ENCODE data around the gene FAM199X.
A peak's percentile ranks its signal among the peaks of the same experiment; 100 is the strongest.
"Not testable (repeated sequence)": the region's sequence is repeated elsewhere in the genome, so short reads cannot be mapped to it uniquely, and the experiment has no call there.

The FAM199X gene

DNA sequence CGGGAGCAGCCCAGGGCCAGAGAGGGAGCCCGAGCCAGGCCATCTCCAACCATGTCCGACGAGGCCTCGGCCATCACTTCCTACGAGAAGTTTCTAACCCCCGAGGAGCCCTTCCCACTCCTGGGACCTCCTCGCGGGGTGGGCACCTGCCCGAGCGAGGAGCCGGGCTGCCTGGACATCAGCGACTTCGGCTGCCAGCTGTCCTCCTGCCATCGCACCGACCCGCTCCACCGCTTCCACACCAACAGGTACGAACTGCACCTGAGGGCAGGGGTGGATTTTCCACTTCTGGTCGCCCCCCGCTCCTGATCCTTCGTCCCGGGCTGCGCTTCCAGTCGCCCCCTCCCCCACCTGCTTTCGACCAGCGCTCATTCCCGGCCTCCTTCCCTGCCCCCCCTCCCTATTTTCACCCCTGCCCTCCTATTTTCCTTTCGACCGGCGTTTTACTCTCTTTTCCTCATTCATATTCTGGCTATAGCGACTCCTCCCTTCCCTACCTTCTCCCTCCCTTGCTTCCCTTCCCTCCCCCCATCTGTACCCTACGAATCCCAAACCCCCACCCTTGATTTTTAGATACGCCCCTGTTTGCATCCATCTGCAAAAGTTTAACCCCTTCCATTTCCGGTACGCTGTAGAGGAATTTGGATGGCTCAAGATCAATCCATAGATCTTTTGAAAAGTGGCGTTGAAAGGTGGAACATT lies 633 bp downstream of the FAM199X start:
- TF ChIP-seq POLR2A (IDR thresholded peaks at IDR 0.05; ENCODE audit: low read length): no peak
- no peak for TF ChIP-seq GATA1 (IDR thresholded peaks at IDR 0.05; ENCODE audit: low read depth, low read length)

DNA sequence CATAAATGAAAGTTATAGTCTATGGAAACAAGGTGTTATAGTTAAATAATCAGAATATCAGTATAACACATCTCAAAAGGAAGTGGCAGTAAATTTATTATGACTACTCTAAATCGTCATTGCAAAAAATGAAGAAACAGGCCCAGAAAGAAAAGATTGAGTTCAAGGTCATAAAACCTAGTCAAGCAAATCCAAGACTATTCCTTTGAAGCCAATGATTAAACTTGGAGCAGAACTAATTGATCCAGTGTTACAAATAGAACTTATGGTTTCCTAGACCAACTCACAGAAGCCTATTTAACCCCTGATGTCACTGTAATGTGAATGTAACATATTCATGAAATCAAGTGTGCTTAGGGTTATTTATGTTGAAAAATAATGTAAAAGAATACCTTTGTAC lies 1.9 kb downstream of the FAM199X start:
- DNase-seq: no peak
- no peak for TF ChIP-seq POLR2A (IDR thresholded peaks at IDR 0.05; ENCODE audit: low read length)
- no peak for TF ChIP-seq GATA1 (IDR thresholded peaks at IDR 0.05; ENCODE audit: low read depth, low read length)

More for the DNA sequence above, 633 bp downstream of the FAM199X start:
- peak in 1 of 2 experiments; percentile 6 for DNase-seq

DNA sequence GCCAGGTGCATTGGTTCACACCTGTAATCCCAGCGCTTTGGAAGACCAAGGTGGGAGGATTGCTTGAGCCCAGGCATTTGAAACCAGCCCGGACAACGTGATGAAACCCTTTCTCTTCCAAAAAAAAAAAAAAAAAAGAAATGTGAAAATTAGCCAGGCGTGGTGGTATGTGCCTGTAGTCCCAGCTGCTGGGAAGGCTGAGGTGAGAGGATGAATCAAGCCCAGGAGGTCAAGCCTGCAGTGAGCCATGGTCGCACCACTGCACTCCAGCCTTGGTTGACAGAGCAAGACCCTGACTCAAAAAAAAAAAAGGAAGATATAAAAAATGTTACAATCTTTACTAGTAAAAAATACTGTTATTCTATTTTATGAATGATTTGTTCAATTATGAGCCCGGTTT lies 5.9 kb downstream of the FAM199X start:
- no peak for TF ChIP-seq GATA1 (IDR thresholded peaks at IDR 0.05; ENCODE audit: low read depth, low read length)
- TF ChIP-seq POLR2A (IDR thresholded peaks at IDR 0.05; ENCODE audit: low read length): no peak
- DNase-seq: no peak

DNA sequence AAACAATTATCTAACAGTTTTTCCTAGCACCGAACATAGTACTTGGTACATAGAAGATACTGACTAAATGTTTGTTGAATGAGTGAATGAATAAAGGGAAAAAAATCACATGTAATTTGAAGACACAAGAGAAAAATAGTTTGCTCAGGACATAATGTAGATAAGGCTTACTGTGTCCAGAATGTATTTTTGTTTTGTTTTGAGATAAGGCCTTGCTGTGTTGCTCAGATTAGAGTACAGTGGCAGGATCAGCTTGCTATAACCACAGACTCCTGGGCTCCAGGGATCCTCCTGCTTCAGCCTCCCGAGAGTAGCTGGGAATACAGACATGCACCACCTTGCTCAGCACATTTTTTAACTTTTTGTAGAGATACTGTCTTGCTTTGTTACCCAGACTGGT lies 6.5 kb downstream of the FAM199X start:
- peak; percentile 5 to 60 for DNase-seq
- no peak for TF ChIP-seq POLR2A (IDR thresholded peaks at IDR 0.05; ENCODE audit: low read length)
- no peak for TF ChIP-seq GATA1 (IDR thresholded peaks at IDR 0.05; ENCODE audit: low read depth, low read length)

DNA sequence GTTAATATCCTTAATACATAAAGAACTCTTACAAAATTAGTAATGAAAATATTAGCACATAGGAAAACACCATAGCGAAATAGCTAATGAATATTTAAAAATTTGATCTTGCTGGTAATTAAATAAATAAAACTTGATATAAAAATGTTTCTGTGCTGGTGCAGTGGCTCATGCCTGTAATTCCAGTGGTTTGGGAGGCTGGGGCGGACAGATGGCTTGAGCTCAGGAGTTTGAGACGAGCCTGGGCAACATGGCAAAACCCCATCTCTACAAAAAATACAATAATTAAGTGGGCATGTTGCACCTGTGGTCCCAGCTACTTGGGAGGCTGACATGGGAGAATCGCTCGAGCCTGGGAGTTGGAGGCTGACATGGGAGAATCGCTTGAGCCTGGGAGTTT lies 7.6 kb downstream of the FAM199X start:
- no peak for DNase-seq
- TF ChIP-seq GATA1 (IDR thresholded peaks at IDR 0.05; ENCODE audit: low read depth, low read length): no peak
- TF ChIP-seq POLR2A (IDR thresholded peaks at IDR 0.05; ENCODE audit: low read length): no peak

DNA sequence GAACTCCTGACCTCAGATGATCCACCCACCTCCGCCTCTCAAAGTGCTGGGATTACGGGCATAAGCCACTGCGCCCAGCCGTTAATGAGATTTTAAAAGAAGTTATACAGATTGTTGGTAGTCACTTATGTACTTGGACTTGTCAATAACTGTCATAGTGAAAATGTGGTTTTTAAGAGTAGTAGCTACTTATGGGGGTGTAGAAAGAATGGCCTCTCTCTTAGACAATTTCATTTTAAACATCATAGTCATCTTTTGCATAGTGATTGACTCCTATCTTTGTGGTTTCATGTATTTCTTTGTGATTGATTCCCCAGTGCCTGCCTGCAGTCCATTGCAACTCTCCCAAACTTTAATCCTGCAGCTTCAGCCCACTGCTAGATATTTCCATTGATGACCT lies 17.4 kb downstream of the FAM199X start:
- no peak for DNase-seq
- TF ChIP-seq GATA1 (IDR thresholded peaks at IDR 0.05; ENCODE audit: low read depth, low read length) (no peak), POLR2A (IDR thresholded peaks at IDR 0.05; ENCODE audit: low read length) (no peak)

DNA sequence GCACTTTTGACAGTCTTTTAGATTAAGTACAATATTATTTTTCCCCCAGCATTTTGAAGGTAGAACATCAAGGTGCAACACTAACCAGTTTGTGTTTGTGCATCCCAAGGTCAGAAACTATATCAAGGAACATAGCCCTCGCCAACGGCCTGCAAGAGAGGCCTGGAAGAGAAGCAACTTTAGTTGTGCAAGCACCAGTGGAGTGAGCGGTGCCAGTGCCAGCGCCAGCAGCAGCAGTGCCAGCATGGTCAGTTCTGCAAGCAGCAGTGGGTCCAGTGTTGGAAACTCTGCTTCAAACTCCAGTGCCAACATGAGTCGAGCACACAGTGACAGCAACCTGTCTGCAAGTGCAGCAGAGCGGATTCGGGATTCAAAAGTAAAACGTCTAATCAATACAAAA lies 21.7 kb downstream of the FAM199X start:
- no peak for DNase-seq
- TF ChIP-seq POLR2A (IDR thresholded peaks at IDR 0.05; ENCODE audit: low read length) (no peak), GATA1 (IDR thresholded peaks at IDR 0.05; ENCODE audit: low read depth, low read length) (no peak)

DNA sequence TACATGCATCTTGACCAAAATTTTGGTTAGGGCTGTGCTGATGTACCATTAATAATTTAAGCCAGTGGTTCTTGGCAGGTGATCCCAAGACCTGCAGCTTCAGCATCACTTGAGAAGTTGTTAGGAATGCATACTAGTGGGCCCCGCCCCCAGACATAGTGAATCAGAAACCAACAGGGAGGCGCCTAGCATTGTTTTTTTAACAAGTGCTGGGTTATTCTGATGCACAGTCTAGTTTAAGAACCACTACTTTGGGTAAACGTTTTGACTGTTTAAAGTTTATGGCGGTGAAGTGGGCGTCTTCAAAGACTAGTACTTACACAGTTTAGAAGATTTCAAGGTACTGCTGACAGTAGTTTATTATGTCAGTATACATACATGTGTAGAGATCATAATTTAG lies 23.6 kb downstream of the FAM199X start:
- no peak for TF ChIP-seq GATA1 (IDR thresholded peaks at IDR 0.05; ENCODE audit: low read depth, low read length)
- DNase-seq: no peak

DNA sequence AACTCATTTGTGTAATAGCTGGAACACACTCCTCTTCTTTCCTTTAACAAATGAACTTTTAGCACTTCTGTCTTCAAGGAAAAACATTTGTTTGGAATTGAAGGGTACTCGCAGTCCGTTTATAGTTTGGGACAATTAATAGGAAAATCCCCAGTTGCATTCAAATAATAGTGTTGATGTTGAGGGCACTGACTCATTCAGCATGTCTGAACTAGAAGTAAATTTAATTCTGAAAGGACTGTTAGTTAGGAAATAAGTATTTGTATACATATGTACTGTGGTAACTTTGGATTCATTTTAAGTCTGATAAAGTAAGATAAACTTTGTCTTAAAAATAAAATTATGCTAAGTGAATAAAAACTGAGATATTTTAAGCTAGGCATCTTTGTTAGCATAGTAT lies 27.2 kb downstream of the FAM199X start:
- TF ChIP-seq POLR2A (IDR thresholded peaks at IDR 0.05; ENCODE audit: low read length): no peak
- TF ChIP-seq GATA1 (IDR thresholded peaks at IDR 0.05; ENCODE audit: low read depth, low read length): no peak
- no peak for DNase-seq

DNA sequence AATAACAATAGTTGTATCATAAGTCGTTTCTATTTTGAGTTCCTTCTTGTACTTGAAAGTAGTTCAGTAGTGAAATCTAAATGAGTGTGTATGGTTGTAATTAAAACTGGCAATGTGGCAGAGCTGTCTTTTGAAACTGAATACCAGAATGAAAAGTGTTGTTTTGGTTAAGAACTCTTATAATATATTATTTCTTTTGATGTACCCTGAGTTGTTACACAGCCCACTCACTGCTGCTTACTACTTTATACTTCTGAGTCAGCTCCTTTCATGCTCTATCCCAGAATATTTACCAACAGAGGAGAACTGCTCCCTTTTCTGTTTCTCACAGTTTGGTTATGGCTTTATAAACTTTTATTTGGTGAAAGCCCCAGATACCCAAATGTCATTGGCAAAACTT lies 28.8 kb downstream of the FAM199X start:
- DNase-seq: no peak
- TF ChIP-seq POLR2A (IDR thresholded peaks at IDR 0.05; ENCODE audit: low read length) (no peak), GATA1 (IDR thresholded peaks at IDR 0.05; ENCODE audit: low read depth, low read length) (no peak)

DNA sequence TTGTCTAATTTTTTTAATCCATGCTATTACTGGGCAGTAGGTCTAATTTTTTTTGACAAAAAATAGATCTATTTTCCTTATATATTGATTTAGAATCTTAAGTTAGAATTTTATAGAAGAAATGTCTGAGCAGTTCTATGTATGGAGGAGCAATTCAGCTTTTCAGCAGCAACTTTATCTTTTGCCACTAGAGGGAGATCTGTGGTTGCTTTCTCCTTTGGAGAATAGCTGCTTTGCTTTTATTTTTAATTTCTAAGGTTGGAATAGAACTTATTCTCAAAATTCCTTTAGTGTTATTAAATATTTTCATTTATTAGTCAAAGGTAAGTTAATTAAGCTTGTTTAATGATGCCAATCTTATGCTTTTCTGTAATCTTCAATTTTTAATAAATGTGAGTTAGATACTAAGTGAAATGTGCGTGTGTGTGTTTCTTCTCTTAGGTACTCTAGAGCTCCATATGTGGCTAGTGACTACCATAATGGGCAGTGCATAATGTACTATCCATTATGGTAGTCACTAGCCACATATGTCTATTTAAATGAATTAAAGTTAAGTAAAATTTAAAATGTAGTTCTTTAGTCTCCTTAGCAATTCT lies 29.3 kb downstream of the FAM199X start:
- TF ChIP-seq POLR2A (IDR thresholded peaks at IDR 0.05; ENCODE audit: low read length) (no peak), GATA1 (IDR thresholded peaks at IDR 0.05; ENCODE audit: low read depth, low read length) (no peak)
- peak; percentile 22 to 46 for DNase-seq

DNA sequence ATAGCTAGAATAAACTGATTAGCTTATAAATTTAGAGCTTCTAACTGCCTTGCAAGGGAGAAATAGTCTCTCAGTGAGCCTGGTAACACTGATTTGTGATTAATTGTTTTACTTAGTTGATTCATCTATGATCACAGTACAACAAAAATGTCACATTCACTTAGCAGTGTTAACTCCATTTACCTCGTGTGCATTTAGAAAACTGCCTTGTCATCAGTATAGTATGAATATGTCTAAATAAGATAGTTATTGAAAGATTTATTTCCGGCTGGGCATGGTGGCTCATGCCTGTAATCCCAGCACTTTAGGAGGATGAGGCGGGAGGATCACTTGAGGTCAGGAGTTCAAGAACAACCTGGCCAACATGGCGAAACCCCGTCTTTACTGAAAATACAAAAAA lies 39.3 kb downstream of the FAM199X start:
- DNase-seq: no peak
- TF ChIP-seq GATA1 (IDR thresholded peaks at IDR 0.05; ENCODE audit: low read depth, low read length): no peak
- TF ChIP-seq POLR2A (IDR thresholded peaks at IDR 0.05; ENCODE audit: low read length): no peak

DNA sequence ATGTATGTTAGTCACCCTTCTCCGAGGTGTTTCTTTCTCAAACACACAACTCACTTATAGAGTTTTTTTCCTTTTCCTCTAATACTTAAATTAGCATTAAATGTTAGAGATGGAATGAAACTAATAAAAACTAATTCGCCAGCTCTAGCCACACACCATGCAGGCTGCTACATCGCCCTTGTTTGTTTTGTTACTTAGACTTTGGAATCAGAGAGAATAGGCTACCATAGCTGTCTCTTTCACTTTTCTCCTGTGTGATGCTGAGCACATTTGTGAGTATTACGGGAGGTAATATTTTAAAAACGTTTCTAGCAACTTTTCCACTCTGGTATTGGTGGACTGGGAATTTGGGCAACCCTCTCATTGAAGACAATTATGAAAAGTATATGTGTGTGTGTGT lies 44.9 kb downstream of the FAM199X start:
- TF ChIP-seq GATA1 (IDR thresholded peaks at IDR 0.05; ENCODE audit: low read depth, low read length): no peak
- TF ChIP-seq POLR2A (IDR thresholded peaks at IDR 0.05; ENCODE audit: low read length): no peak
- no peak for DNase-seq

DNA sequence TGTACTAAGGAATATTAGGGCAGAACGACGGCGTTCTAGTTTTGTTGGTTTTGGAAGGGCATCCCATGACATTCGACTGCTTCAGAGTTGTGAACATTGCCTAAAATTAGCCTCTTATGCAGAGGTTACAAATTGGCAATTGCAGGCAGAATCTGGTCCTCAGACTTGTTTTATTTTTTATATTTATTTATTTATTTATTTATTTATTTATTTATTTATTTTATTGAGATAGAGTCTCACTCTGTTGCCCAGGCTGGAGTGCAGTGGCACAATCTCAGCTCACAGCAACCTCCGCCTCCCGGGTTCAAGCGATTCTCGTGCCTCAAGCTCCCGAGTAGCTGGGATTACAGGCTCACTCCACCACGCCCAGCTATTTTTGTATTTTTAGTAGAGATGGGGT lies 63.8 kb downstream of the FAM199X start:
- DNase-seq: not testable (repeated sequence)

Measured in erythroblast (primary cell).